Neural crest cell (in vitro differentiated cells): ENCODE results near the gene COL6A1. TPM values are rescaled to one million over a fixed set of nuclear protein-coding genes. Genes with fewer than 3 reads are reported as not detected.

Experiments
- DNase-seq: peaks from one replicate; pipeline ENCODE4 v3.0.0; 2021; ENCODE audit warnings: low read depth, mixed read lengths, low spot score
- H3K27ac Mint-ChIP-seq: one replicate; pipeline ENCODE4 v1.8.0; 2021; ENCODE audit warnings: mild to moderate bottlenecking, mixed read lengths; ENCODE audit not compliant: unreplicated experiment
- H3K27me3 Mint-ChIP-seq: 2 replicates; pipeline ENCODE4 v1.8.0; 2021; ENCODE audit warnings: low read depth, mild to moderate bottlenecking, mixed read lengths
- H3K36me3 Mint-ChIP-seq: 2 replicates; pipeline ENCODE4 v1.8.0; 2021; ENCODE audit warnings: low read depth, mild to moderate bottlenecking, mixed read lengths
- H3K4me1 Mint-ChIP-seq: 2 replicates; pipeline ENCODE4 v1.8.0; 2021; ENCODE audit warnings: mixed read lengths
- H3K4me3 Mint-ChIP-seq: one replicate; pipeline ENCODE4 v1.8.0; 2021; ENCODE audit warnings: mild to moderate bottlenecking, mixed read lengths
- H3K9me3 Mint-ChIP-seq: 2 replicates; pipeline ENCODE4 v1.8.0; 2021; ENCODE audit warnings: mixed read lengths
- CTCF ChIP-seq: fragments of 200-600 bp; sonication (generic); conservative IDR thresholded peaks from 2 replicates; pipeline ENCODE4 v1.5.0; 2021; ENCODE audit warnings: antibody characterized with exemption, mild to moderate bottlenecking
- total RNA-seq: library from RNA; stranded (reverse); gene quantifications from 2 replicates; pipeline ENCODE4 v1.2.1, GENCODE V29; 2021

The COL6A1 gene
- total RNA-seq, 1 donor from 2014 or later, result 120 TPM

GRCh38 chr21:45952974-45953373 lies 28.6 kb upstream of the COL6A1 start:
- no peak overlapping the region for H3K27ac Mint-ChIP-seq
- TF ChIP-seq CTCF, result no peak
- H3K36me3 Mint-ChIP-seq, result no peaks in the 10 kb centered on the region
- H3K4me1 Mint-ChIP-seq, result peaks cover 4% of the 10 kb centered on the region
- DNase-seq, result no peak
- H3K9me3 Mint-ChIP-seq, result peaks cover 4% of the 10 kb centered on the region
- no peaks in the 10 kb centered on the region for H3K27me3 Mint-ChIP-seq
- no peak overlapping the region for H3K4me3 Mint-ChIP-seq

- Mint-ChIP-seq H3K27ac (no peak overlapping the region), H3K36me3 (peaks cover 3% of the 10 kb centered on the region), H3K9me3 (peaks cover 4% of the 10 kb centered on the region), H3K4me3 (no peak overlapping the region), H3K4me1 (peaks cover 4% of the 10 kb centered on the region), H3K27me3 (peaks cover 4% of the 10 kb centered on the region)
- no peak for TF ChIP-seq CTCF
- no peak for DNase-seq
Observed at GRCh38 chr21:45954261-45954660, 27.3 kb upstream of the COL6A1 start.

GRCh38 chr21:45954921-45955320 lies 26.6 kb upstream of the COL6A1 start:
- Mint-ChIP-seq H3K27ac (no peak overlapping the region), H3K4me1 (peaks cover 4% of the 10 kb centered on the region), H3K9me3 (peaks cover 4% of the 10 kb centered on the region), H3K4me3 (no peak overlapping the region), H3K36me3 (peaks cover 3% of the 10 kb centered on the region), H3K27me3 (peaks cover 4% of the 10 kb centered on the region)
- no peak for DNase-seq
- TF ChIP-seq CTCF, result no peak

- H3K36me3 Mint-ChIP-seq, result peaks cover 7% of the 10 kb centered on the region
- no peak for DNase-seq
- H3K27me3 Mint-ChIP-seq, result peaks cover 4% of the 10 kb centered on the region
- no peak overlapping the region for H3K4me3 Mint-ChIP-seq
- no peak overlapping the region for H3K27ac Mint-ChIP-seq
- no peaks in the 10 kb centered on the region for H3K4me1 Mint-ChIP-seq
- peaks cover 18% of the 10 kb centered on the region for H3K9me3 Mint-ChIP-seq
- TF ChIP-seq CTCF, result no peak
Observed at GRCh38 chr21:45957551-45957950, 24.0 kb upstream of the COL6A1 start.

GRCh38 chr21:45957981-45958600 lies 23.5 kb upstream of the COL6A1 start:
- no peak for TF ChIP-seq CTCF
- Mint-ChIP-seq H3K27ac (no peak overlapping the region), H3K4me3 (no peak overlapping the region), H3K9me3 (peaks cover 18% of the 10 kb centered on the region), H3K4me1 (no peaks in the 10 kb centered on the region), H3K36me3 (peaks cover 7% of the 10 kb centered on the region), H3K27me3 (peaks cover 4% of the 10 kb centered on the region)
- DNase-seq, result no peak

- H3K4me3 Mint-ChIP-seq, result no peak overlapping the region
- peaks cover 7% of the 10 kb centered on the region for H3K36me3 Mint-ChIP-seq
- no peak overlapping the region for H3K27ac Mint-ChIP-seq
- H3K4me1 Mint-ChIP-seq, result no peaks in the 10 kb centered on the region
- peaks cover 4% of the 10 kb centered on the region for H3K27me3 Mint-ChIP-seq
- DNase-seq, result no peak
- TF ChIP-seq CTCF, result no peak
- H3K9me3 Mint-ChIP-seq, result peaks cover 19% of the 10 kb centered on the region
Observed at GRCh38 chr21:45959182-45959581, 22.4 kb upstream of the COL6A1 start.
